Hepatocyte (in vitro differentiated cells): ENCODE data around the gene HMG20A.

Source experiments
- EZH2phosphoT487 ChIP-seq: fragments of 200-600 bp; sonication (generic); IDR thresholded peaks from one replicate; pipeline ENCODE4 v1.6.1; 2018; ENCODE audit warnings: antibody characterized with exemption, mild to moderate bottlenecking, low read depth, moderate library complexity; ENCODE audit not compliant: unreplicated experiment, severe bottlenecking
- TF ChIP-seq, protein P1 (sequence below): fragments of 200-600 bp; sonication (generic); IDR thresholded peaks from 2 replicates; pipeline ENCODE4 v1.5.1; 2016; ENCODE audit warnings: antibody characterized with exemption, mild to moderate bottlenecking; ENCODE audit not compliant: poor library complexity

DNA sequence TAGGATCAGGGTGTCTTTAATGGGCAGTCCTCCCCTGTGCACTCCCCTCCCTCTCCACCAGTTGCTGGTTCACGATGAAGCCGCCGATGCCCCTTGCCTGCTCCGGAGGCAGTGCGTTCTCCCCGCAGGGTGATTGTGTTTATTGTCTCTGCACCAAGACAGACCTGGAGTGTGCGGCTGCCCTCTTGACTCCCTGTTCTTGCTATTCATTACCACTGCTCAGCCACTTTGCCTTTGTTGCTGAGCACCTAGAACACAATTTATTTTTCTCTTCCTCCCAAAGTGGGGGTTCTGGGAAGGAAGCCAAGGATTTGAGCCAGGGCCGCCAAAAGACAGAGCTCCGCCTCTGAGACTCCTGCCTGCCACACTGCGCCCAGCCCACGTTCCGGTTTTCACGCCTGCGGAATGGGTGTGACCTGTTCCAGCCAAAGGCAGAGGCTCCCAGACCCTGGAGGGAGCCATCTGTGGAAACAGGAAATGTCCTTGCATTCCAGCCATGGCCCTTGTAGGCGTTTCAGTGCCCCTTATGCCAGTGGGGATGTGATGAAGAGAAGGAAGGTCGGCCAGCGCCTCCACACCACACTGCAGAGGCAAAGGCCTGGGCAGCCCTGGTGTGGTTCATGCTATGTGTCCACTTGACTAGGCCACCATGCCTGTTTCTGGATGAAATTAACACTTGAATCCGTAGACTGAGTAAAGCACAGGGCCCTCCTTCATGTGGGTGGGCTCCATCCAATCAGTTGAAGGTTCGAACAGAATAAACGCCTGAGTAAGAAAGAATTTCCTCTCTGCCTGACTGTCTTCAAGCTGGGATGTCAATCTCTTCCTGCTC lies 85.8 kb downstream of the HMG20A start:
- TF ChIP-seq, protein P1, sequence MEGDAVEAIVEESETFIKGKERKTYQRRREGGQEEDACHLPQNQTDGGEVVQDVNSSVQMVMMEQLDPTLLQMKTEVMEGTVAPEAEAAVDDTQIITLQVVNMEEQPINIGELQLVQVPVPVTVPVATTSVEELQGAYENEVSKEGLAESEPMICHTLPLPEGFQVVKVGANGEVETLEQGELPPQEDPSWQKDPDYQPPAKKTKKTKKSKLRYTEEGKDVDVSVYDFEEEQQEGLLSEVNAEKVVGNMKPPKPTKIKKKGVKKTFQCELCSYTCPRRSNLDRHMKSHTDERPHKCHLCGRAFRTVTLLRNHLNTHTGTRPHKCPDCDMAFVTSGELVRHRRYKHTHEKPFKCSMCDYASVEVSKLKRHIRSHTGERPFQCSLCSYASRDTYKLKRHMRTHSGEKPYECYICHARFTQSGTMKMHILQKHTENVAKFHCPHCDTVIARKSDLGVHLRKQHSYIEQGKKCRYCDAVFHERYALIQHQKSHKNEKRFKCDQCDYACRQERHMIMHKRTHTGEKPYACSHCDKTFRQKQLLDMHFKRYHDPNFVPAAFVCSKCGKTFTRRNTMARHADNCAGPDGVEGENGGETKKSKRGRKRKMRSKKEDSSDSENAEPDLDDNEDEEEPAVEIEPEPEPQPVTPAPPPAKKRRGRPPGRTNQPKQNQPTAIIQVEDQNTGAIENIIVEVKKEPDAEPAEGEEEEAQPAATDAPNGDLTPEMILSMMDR = no peak
- no peak for TF ChIP-seq EZH2phosphoT487
